ENCODE results near the gene INPP5F. TPM values are rescaled to one million over a fixed set of nuclear protein-coding genes. Genes with fewer than 3 reads are reported as not detected.

Gene INPP5F
- total RNA-seq, 1 donor from 2014 or later = 4.0 TPM

Other genes with a start within 250 kb of the INPP5F start
- 7.0 TPM for gene RGS10, start 183.3 kb upstream of the INPP5F start, total RNA-seq
- 78.1 TPM for gene TIAL1, start 129.1 kb upstream of the INPP5F start, total RNA-seq
- 151 TPM for gene BAG3, start 74.7 kb upstream of the INPP5F start, total RNA-seq
- 29.0 TPM for gene MCMBP, start 146.8 kb downstream of the INPP5F start, total RNA-seq
- 22.3 TPM for gene SEC23IP, start 166.7 kb downstream of the INPP5F start, total RNA-seq